ENCODE results near the gene SLC10A4.

DNA sequence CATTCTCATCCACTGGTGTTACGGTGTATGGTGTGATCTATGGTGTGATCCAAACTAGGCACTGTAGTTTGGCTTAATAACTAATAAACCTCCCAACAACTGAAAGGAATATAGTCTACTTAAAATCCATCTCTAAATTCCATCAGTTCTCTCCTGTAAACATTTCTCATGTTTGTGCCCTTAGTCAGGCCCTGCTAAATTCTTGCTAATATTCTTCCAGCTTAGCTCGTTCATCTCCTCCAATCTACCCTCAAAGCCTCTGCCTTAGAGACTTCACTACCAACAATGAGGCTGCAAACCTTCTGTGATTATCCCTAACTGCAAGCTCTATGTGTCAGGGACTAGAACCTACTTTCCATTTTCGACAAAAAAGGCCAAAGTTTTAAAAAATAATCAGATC is 35.0 kb downstream of the SLC10A4 start:
- TF ChIP-seq, protein P1, sequence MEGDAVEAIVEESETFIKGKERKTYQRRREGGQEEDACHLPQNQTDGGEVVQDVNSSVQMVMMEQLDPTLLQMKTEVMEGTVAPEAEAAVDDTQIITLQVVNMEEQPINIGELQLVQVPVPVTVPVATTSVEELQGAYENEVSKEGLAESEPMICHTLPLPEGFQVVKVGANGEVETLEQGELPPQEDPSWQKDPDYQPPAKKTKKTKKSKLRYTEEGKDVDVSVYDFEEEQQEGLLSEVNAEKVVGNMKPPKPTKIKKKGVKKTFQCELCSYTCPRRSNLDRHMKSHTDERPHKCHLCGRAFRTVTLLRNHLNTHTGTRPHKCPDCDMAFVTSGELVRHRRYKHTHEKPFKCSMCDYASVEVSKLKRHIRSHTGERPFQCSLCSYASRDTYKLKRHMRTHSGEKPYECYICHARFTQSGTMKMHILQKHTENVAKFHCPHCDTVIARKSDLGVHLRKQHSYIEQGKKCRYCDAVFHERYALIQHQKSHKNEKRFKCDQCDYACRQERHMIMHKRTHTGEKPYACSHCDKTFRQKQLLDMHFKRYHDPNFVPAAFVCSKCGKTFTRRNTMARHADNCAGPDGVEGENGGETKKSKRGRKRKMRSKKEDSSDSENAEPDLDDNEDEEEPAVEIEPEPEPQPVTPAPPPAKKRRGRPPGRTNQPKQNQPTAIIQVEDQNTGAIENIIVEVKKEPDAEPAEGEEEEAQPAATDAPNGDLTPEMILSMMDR (conservative IDR thresholded peaks at IDR 0.05 in 1 of 2, IDR thresholded peaks at IDR 0.05 in 1 of 2; ENCODE audit: low read depth in 1 of 2, low read length in 2 of 2) = no peak
- no peak for TF ChIP-seq EZH2 (IDR thresholded peaks at IDR 0.05; ENCODE audit: low read length, missing control alignments)

Measured in fibroblast of lung (primary cell).